K562 (cell line): Measurements from ENCODE around the gene CLCF1. TPM values are rescaled to one million over a fixed set of nuclear protein-coding genes. Genes with fewer than 3 reads are reported as not detected.

Experiments
- ARID2 ChIP-seq: fragments of 450-650 bp; IDR thresholded peaks from 2 replicates; pipeline ENCODE4 v1.6.1; 2017; ENCODE audit warnings: antibody characterized with exemption, mild to moderate bottlenecking
- CHD2 ChIP-seq: IDR thresholded peaks from 2 replicates; pipeline ENCODE4 v1.6.1; 2011; ENCODE audit warnings: low read depth, low read length
- DACH1 ChIP-seq: fragments of 450-650 bp; IDR thresholded peaks from 2 replicates; pipeline ENCODE4 v1.6.1; 2018; ENCODE audit not compliant: partially characterized antibody
- FOS ChIP-seq: IDR thresholded peaks from 3 replicates; pipeline ENCODE4 v1.6.1; 2011; ENCODE audit not compliant: insufficient read length; ENCODE audit errors: extremely low read depth
- FOXA3 ChIP-seq, 2 experiments: fragments of 450-650 bp in 1 of 2; sonication (generic) in 1 of 2; formaldehyde crosslinking; IDR thresholded peaks in 1 of 2; conservative IDR thresholded peaks in 1 of 2; 2 replicates each; pipeline versions ENCODE4 v1.4.0 to v1.8.0; 2020 to 2022; ENCODE audit warnings: mild to moderate bottlenecking in 2 of 2, missing genetic modification reagents in 1 of 2
- KDM1A ChIP-seq, 2 experiments: fragments of 450-650 bp; IDR thresholded peaks; 2 replicates each; pipeline ENCODE4 v1.6.1; 2016; ENCODE audit warnings: mild to moderate bottlenecking in 2 of 2
- KLF16 ChIP-seq: IDR thresholded peaks from 2 replicates; pipeline ENCODE4 v1.6.1; 2016; ENCODE audit warnings: antibody characterized with exemption
- MBD2 ChIP-seq: sonication (generic); IDR thresholded peaks from 2 replicates; pipeline ENCODE4 v1.6.1; 2016; ENCODE audit warnings: low read depth, borderline replicate concordance
- NEUROD1 ChIP-seq: fragments of 150-350 bp; IDR thresholded peaks from 2 replicates; pipeline ENCODE4 v1.6.1; 2014; ENCODE audit warnings: borderline replicate concordance, low read length, low read depth; ENCODE audit not compliant: partially characterized antibody
- NR4A1 ChIP-seq, 2 experiments: fragments of 250-450 bp in 1 of 2; fragments of 450-650 bp in 1 of 2; sonication (Bioruptor Pico) in 1 of 2; IDR thresholded peaks; 2 replicates each; pipeline versions ENCODE4 v1.4.0 to v1.6.1; 2016 to 2020; ENCODE audit warnings: mild to moderate bottlenecking in 2 of 2, missing compliant biosample characterization in 1 of 2, missing genetic modification characterization in 1 of 2, moderate library complexity in 1 of 2
- POLR2A ChIP-seq: fragments of 450-650 bp; conservative IDR thresholded peaks from 2 replicates; pipeline ENCODE4 v1.6.1; 2016
- POLR2AphosphoS5 ChIP-seq: IDR thresholded peaks from 2 replicates; pipeline ENCODE4 v1.6.1; 2011; ENCODE audit warnings: mild to moderate bottlenecking, low read depth, low read length, moderate library complexity; ENCODE audit not compliant: control insufficient read depth, insufficient read depth
- PPARD ChIP-seq: fragments of 250-450 bp; sonication (Bioruptor Pico); IDR thresholded peaks from 2 replicates; pipeline ENCODE4 v1.8.0; 2022; ENCODE audit warnings: inconsistent platforms, mild to moderate bottlenecking, moderate library complexity
- RAD21 ChIP-seq, 2 experiments: fragments of 250-450 bp in 1 of 2; fragments of 450-650 bp in 1 of 2; sonication (Bioruptor Pico) in 1 of 2; formaldehyde crosslinking in 1 of 2; IDR thresholded peaks in 1 of 2; conservative IDR thresholded peaks in 1 of 2; 2 replicates each; pipeline versions ENCODE4 v1.4.0 to v1.8.0; 2020 to 2022; ENCODE audit warnings: mild to moderate bottlenecking in 2 of 2, moderate library complexity in 1 of 2
- RBM15 ChIP-seq: fragments of 200-400 bp; formaldehyde crosslinking; IDR thresholded peaks from 2 replicates; pipeline ENCODE4 v1.6.1; 2018; ENCODE audit warnings: mild to moderate bottlenecking, low read length, moderate library complexity; ENCODE audit not compliant: insufficient read depth
- RBM25 ChIP-seq: fragments of 200-400 bp; formaldehyde crosslinking; IDR thresholded peaks from 2 replicates; pipeline ENCODE4 v1.6.1; 2018; ENCODE audit warnings: low read length, low read depth, moderate library complexity; ENCODE audit not compliant: severe bottlenecking
- SMAD3 ChIP-seq: fragments of 450-650 bp; formaldehyde crosslinking; conservative IDR thresholded peaks from 2 replicates; pipeline ENCODE4 v1.4.0; 2020; ENCODE audit warnings: mild to moderate bottlenecking
- SRF ChIP-seq, 2 experiments: fragments of 250-450, 450-650 bp in 1 of 2; sonication (Bioruptor Pico) in 1 of 2; sonication (generic) in 1 of 2; formaldehyde crosslinking; IDR thresholded peaks; 2 replicates each; pipeline versions ENCODE4 v1.5.0 to v1.5.1; 2020 to 2022; ENCODE audit warnings: mild to moderate bottlenecking in 1 of 2, missing genetic modification reagents in 1 of 2
- ZEB2 ChIP-seq: fragments of 450-650 bp; IDR thresholded peaks from 2 replicates; pipeline ENCODE4 v1.6.1; 2016
- ZFPM2 ChIP-seq: fragments of 250-450 bp; sonication (Bioruptor Pico); IDR thresholded peaks from 2 replicates; pipeline ENCODE4 v1.5.1; 2022; ENCODE audit warnings: mild to moderate bottlenecking
- ZNF184 ChIP-seq: sonication (generic); formaldehyde crosslinking; IDR thresholded peaks from 2 replicates; pipeline ENCODE4 v1.5.0; 2020; ENCODE audit warnings: missing genetic modification reagents
- ZNF282 ChIP-seq: sonication (generic); formaldehyde crosslinking; IDR thresholded peaks from 2 replicates; pipeline ENCODE4 v1.8.1; 2023; ENCODE audit warnings: missing genetic modification reagents
- ZNF316 ChIP-seq: fragments of 450-650 bp; IDR thresholded peaks from 2 replicates; pipeline ENCODE4 v1.6.1; 2016
- polyA plus RNA-seq, 8 experiments: library from polyadenylated mRNA; depleted of rRNA in 4 of 8; stranded (reverse) in 5 of 8; unstranded in 3 of 8; fragments of >200 nt; fragmentation: Nextera tagmentation in 2 of 8; fragmentation: Illumina TruSeq in 1 of 8; extraction: Ambion mirVana in 2 of 8; extraction: Trizol in 1 of 8; gene quantifications; 2 replicates each; pipeline versions ENCODE4 v1.2.1 to v1.2.3, GENCODE V29; 2011 to 2014; ENCODE audit warnings: inconsistent platforms in 1 of 8, missing spikeins in 1 of 8
- total RNA-seq, 7 experiments: library from RNA; depleted of rRNA in 6 of 7; stranded (reverse); fragments of >200 nt in 6 of 7; fragmentation: Illumina TruSeq in 2 of 7; extraction: Trizol in 2 of 7; gene quantifications; 2 replicates each; pipeline versions ENCODE4 v1.2.1 to v1.2.3, GENCODE V29; 2011 to 2021; ENCODE audit warnings: low replicate concordance in 1 of 7
- TF ChIP-seq, protein P1 (sequence below), 2 experiments: fragments of 200-800 bp in 1 of 2; sonication (Bioruptor generic) in 1 of 2; sonication (generic) in 1 of 2; formaldehyde crosslinking in 1 of 2; IDR thresholded peaks in 1 of 2; conservative IDR thresholded peaks in 1 of 2; 2 replicates each; pipeline versions ENCODE4 v1.5.0 to v1.6.1; 2016 to 2020; ENCODE audit warnings: missing compliant biosample characterization in 1 of 2, missing genetic modification characterization in 1 of 2, missing genetic modification reagents in 1 of 2
- TF ChIP-seq, protein P2 (sequence below): fragments of 250-450 bp; sonication (Bioruptor Pico); IDR thresholded peaks from 2 replicates; pipeline ENCODE4 v1.4.0; 2020
- TF ChIP-seq, protein P3 (sequence below): sonication (generic); formaldehyde crosslinking; IDR thresholded peaks from 2 replicates; pipeline ENCODE4 v1.8.1; 2023; ENCODE audit warnings: mild to moderate bottlenecking, missing genetic modification reagents, moderate library complexity

CLCF1 gene
- total and polyA plus RNA-seq, 9 of the 15 experiments (the other 6 are each of a cell fraction or from before 2014, with no cell fraction given): 0.49 to 5.8 (median 3.0) TPM

GRCh38 chr11:67420646-67421429 lies 47.4 kb upstream of the CLCF1 start (continued):
- TF ChIP-seq SMAD3 (CRISPR knock-in tag): no peak
- TF ChIP-seq ZNF184 (CRISPR knock-in tag): no peak
- no peak; the same call in 1 of the 2 replicates for TF ChIP-seq POLR2A
- no peak for TF ChIP-seq PPARD (CRISPR knock-in tag)
- TF ChIP-seq DACH1: no peak
- TF ChIP-seq SRF (CRISPR knock-in tag; IDR thresholded peaks at IDR 0.05): no peak
- TF ChIP-seq ZNF282 (CRISPR knock-in tag): no peak
- TF ChIP-seq, protein P1, sequence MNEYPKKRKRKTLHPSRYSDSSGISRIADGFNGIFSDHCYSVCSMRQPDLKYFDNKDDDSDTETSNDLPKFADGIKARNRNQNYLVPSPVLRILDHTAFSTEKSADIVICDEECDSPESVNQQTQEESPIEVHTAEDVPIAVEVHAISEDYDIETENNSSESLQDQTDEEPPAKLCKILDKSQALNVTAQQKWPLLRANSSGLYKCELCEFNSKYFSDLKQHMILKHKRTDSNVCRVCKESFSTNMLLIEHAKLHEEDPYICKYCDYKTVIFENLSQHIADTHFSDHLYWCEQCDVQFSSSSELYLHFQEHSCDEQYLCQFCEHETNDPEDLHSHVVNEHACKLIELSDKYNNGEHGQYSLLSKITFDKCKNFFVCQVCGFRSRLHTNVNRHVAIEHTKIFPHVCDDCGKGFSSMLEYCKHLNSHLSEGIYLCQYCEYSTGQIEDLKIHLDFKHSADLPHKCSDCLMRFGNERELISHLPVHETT (CRISPR knock-in tag; conservative IDR thresholded peaks at IDR 0.05 in 1 of 2, IDR thresholded peaks at IDR 0.05 in 1 of 2): 0 out of 4 replicates have a peak, but pooled peaks of 1 of the 2 experiments have one; percentile 29
- TF ChIP-seq POLR2AphosphoS5: peak; percentile 58; the same call in 1 of the 2 replicates
- TF ChIP-seq ZFPM2 (CRISPR knock-in tag): no peak
- TF ChIP-seq RAD21 (CRISPR knock-in tag; conservative IDR thresholded peaks at IDR 0.05 in 1 of 2, IDR thresholded peaks at IDR 0.05 in 1 of 2): 0 out of 4 replicates have a peak, but pooled peaks of 1 of the 2 experiments have one; percentile 9
- TF ChIP-seq ZNF316: no peak
- TF ChIP-seq KLF16: no peak
- no peak for TF ChIP-seq MBD2
- TF ChIP-seq, protein P2, sequence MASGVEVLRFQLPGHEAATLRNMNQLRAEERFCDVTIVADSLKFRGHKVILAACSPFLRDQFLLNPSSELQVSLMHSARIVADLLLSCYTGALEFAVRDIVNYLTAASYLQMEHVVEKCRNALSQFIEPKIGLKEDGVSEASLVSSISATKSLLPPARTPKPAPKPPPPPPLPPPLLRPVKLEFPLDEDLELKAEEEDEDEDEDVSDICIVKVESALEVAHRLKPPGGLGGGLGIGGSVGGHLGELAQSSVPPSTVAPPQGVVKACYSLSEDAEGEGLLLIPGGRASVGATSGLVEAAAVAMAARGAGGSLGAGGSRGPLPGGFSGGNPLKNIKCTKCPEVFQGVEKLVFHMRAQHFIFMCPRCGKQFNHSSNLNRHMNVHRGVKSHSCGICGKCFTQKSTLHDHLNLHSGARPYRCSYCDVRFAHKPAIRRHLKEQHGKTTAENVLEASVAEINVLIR (CRISPR knock-in tag): no peak
- TF ChIP-seq FOXA3 (CRISPR knock-in tag; conservative IDR thresholded peaks at IDR 0.05 in 1 of 2, IDR thresholded peaks at IDR 0.05 in 1 of 2): no peak
- no peak for TF ChIP-seq ZEB2
- TF ChIP-seq ARID2: no peak
- no peak for TF ChIP-seq NEUROD1
- TF ChIP-seq NR4A1 (CRISPR knock-in tag; IDR thresholded peaks at IDR 0.05): no peak
- TF ChIP-seq NR4A1 (tag; IDR thresholded peaks at IDR 0.05): peak; percentile 72; the same call in 1 of the 2 replicates
- TF ChIP-seq RBM25: no peak
- TF ChIP-seq CHD2: no peak
- TF ChIP-seq, protein P3, sequence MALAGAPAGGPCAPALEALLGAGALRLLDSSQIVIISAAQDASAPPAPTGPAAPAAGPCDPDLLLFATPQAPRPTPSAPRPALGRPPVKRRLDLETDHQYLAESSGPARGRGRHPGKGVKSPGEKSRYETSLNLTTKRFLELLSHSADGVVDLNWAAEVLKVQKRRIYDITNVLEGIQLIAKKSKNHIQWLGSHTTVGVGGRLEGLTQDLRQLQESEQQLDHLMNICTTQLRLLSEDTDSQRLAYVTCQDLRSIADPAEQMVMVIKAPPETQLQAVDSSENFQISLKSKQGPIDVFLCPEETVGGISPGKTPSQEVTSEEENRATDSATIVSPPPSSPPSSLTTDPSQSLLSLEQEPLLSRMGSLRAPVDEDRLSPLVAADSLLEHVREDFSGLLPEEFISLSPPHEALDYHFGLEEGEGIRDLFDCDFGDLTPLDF (CRISPR knock-in tag): no peak
- no peak for TF ChIP-seq RBM15
- TF ChIP-seq KDM1A (IDR thresholded peaks at IDR 0.05): no peak
- no peak for TF ChIP-seq FOS
